ENCODE measurements around the gene FAM81B.
"Not testable (repeated sequence)": the region's sequence is repeated elsewhere in the genome, so short reads cannot be mapped to it uniquely, and the experiment has no call there.

The FAM81B gene

GRCh38 chr5:95384485-95385213 is 6.5 kb upstream of the FAM81B start:
- H3K36me3 Mint-ChIP-seq (ENCODE audit: low read depth), result no peaks in the 10 kb centered on the region
- H3K4me3 Mint-ChIP-seq, result no peak overlapping the region
- no peak overlapping the region for H3K27ac Mint-ChIP-seq
- peaks cover 10% of the 10 kb centered on the region for H3K4me1 Mint-ChIP-seq
- DNase-seq (no peak), ATAC-seq (no peak)
- peaks cover 7% of the 10 kb centered on the region for H3K9me3 Mint-ChIP-seq
- peaks cover 2% of the 10 kb centered on the region for H3K27me3 Mint-ChIP-seq

GRCh38 chr5:95385334-95385733 is 5.8 kb upstream of the FAM81B start:
- Mint-ChIP-seq H3K27me3 (peaks cover 2% of the 10 kb centered on the region), H3K9me3 (peaks cover 2% of the 10 kb centered on the region), H3K4me1 (peaks cover 4% of the 10 kb centered on the region), H3K36me3 (ENCODE audit: low read depth) (no peaks in the 10 kb centered on the region), H3K4me3 (no peak overlapping the region), H3K27ac (no peak overlapping the region)
- ATAC-seq (no peak), DNase-seq (no peak)

GRCh38 chr5:95391965-95392364 is 799 bp downstream of the FAM81B start:
- H3K4me3 Mint-ChIP-seq; H3K27ac Mint-ChIP-seq; ATAC-seq; H3K4me1 Mint-ChIP-seq; H3K9me3 Mint-ChIP-seq; DNase-seq; H3K27me3 Mint-ChIP-seq; H3K36me3 Mint-ChIP-seq (ENCODE audit: low read depth): not testable (repeated sequence)

- H3K27ac Mint-ChIP-seq, result no peak overlapping the region
- peaks cover 4% of the 10 kb centered on the region for H3K27me3 Mint-ChIP-seq
- ATAC-seq (no peak), DNase-seq (no peak)
- no peaks in the 10 kb centered on the region for H3K9me3 Mint-ChIP-seq
- H3K36me3 Mint-ChIP-seq (ENCODE audit: low read depth), result no peaks in the 10 kb centered on the region
- H3K4me1 Mint-ChIP-seq, result peaks cover 3% of the 10 kb centered on the region
- H3K4me3 Mint-ChIP-seq, result no peak overlapping the region
These were observed 1.5 kb downstream of the FAM81B start for GRCh38 chr5:95392593-95393182.

- no peak overlapping the region for H3K27ac Mint-ChIP-seq
- no peaks in the 10 kb centered on the region for H3K36me3 Mint-ChIP-seq (ENCODE audit: low read depth)
- no peaks in the 10 kb centered on the region for H3K9me3 Mint-ChIP-seq
- H3K4me3 Mint-ChIP-seq, result no peak overlapping the region
- H3K27me3 Mint-ChIP-seq, result peaks cover 4% of the 10 kb centered on the region
- H3K4me1 Mint-ChIP-seq, result peaks cover 3% of the 10 kb centered on the region
- ATAC-seq (no peak), DNase-seq (no peak)
These were observed 2.1 kb downstream of the FAM81B start for GRCh38 chr5:95393279-95393678.

- Mint-ChIP-seq H3K9me3 (no peaks in the 10 kb centered on the region), H3K27ac (no peak overlapping the region), H3K27me3 (no peaks in the 10 kb centered on the region), H3K4me3 (no peak overlapping the region), H3K4me1 (no peaks in the 10 kb centered on the region), H3K36me3 (ENCODE audit: low read depth) (no peaks in the 10 kb centered on the region)
- DNase-seq (no peak), ATAC-seq (no peak)
These were observed 7.8 kb downstream of the FAM81B start for GRCh38 chr5:95398989-95399388.

GRCh38 chr5:95401626-95402025 is 10.5 kb downstream of the FAM81B start:
- H3K4me1 Mint-ChIP-seq, result no peaks in the 10 kb centered on the region
- H3K9me3 Mint-ChIP-seq, result peaks cover 5% of the 10 kb centered on the region
- no peak overlapping the region for H3K27ac Mint-ChIP-seq
- H3K36me3 Mint-ChIP-seq (ENCODE audit: low read depth), result no peaks in the 10 kb centered on the region
- H3K27me3 Mint-ChIP-seq, result peaks cover 6% of the 10 kb centered on the region
- DNase-seq, result no peak
- no peak for ATAC-seq
- no peak overlapping the region for H3K4me3 Mint-ChIP-seq

GRCh38 chr5:95403996-95404395 is 12.8 kb downstream of the FAM81B start:
- Mint-ChIP-seq H3K27me3 (peaks cover 17% of the 10 kb centered on the region), H3K27ac (no peak overlapping the region), H3K4me1 (no peaks in the 10 kb centered on the region), H3K4me3 (no peak overlapping the region), H3K36me3 (ENCODE audit: low read depth) (no peaks in the 10 kb centered on the region), H3K9me3 (peaks cover 5% of the 10 kb centered on the region)
- DNase-seq (no peak), ATAC-seq (no peak)

GRCh38 chr5:95406426-95407090 is 15.4 kb downstream of the FAM81B start:
- no peak overlapping the region for H3K27ac Mint-ChIP-seq
- DNase-seq (no peak), ATAC-seq (no peak)
- no peaks in the 10 kb centered on the region for H3K4me1 Mint-ChIP-seq
- peaks cover 5% of the 10 kb centered on the region for H3K9me3 Mint-ChIP-seq
- peaks cover 17% of the 10 kb centered on the region for H3K27me3 Mint-ChIP-seq
- no peaks in the 10 kb centered on the region for H3K36me3 Mint-ChIP-seq (ENCODE audit: low read depth)
- H3K4me3 Mint-ChIP-seq, result no peak overlapping the region

- no peak overlapping the region for H3K27ac Mint-ChIP-seq
- no peaks in the 10 kb centered on the region for H3K4me1 Mint-ChIP-seq
- ATAC-seq (no peak), DNase-seq (no peak)
- H3K9me3 Mint-ChIP-seq, result no peaks in the 10 kb centered on the region
- H3K4me3 Mint-ChIP-seq, result no peak overlapping the region
- H3K27me3 Mint-ChIP-seq, result peaks cover 16% of the 10 kb centered on the region
- H3K36me3 Mint-ChIP-seq (ENCODE audit: low read depth), result no peaks in the 10 kb centered on the region
These were observed 19.1 kb downstream of the FAM81B start for GRCh38 chr5:95410279-95410678.

- ATAC-seq (no peak), DNase-seq (no peak)
- Mint-ChIP-seq H3K4me1 (no peaks in the 10 kb centered on the region), H3K9me3 (no peaks in the 10 kb centered on the region), H3K27ac (no peak overlapping the region), H3K36me3 (ENCODE audit: low read depth) (no peaks in the 10 kb centered on the region), H3K4me3 (no peak overlapping the region), H3K27me3 (peaks cover 13% of the 10 kb centered on the region)
These were observed 20.3 kb downstream of the FAM81B start for GRCh38 chr5:95411474-95411873.

GRCh38 chr5:95414451-95414850 is 23.3 kb downstream of the FAM81B start:
- DNase-seq (no peak), ATAC-seq (no peak)
- peaks cover 2% of the 10 kb centered on the region for H3K27me3 Mint-ChIP-seq
- no peaks in the 10 kb centered on the region for H3K4me1 Mint-ChIP-seq
- no peak overlapping the region for H3K4me3 Mint-ChIP-seq
- H3K27ac Mint-ChIP-seq, result no peak overlapping the region
- H3K9me3 Mint-ChIP-seq, result no peaks in the 10 kb centered on the region
- no peaks in the 10 kb centered on the region for H3K36me3 Mint-ChIP-seq (ENCODE audit: low read depth)

GRCh38 chr5:95417971-95418370 is 26.8 kb downstream of the FAM81B start:
- no peak for ATAC-seq

GRCh38 chr5:95422838-95423237 is 31.7 kb downstream of the FAM81B start:
- H3K4me3 Mint-ChIP-seq, result no peak overlapping the region
- ATAC-seq, result no peak
- H3K27me3 Mint-ChIP-seq, result no peaks in the 10 kb centered on the region
- H3K27ac Mint-ChIP-seq, result no peak overlapping the region
- no peaks in the 10 kb centered on the region for H3K9me3 Mint-ChIP-seq
- DNase-seq, result no peak
- no peaks in the 10 kb centered on the region for H3K4me1 Mint-ChIP-seq
- no peaks in the 10 kb centered on the region for H3K36me3 Mint-ChIP-seq (ENCODE audit: low read depth)

More at GRCh38 chr5:95417971-95418370, 26.8 kb downstream of the FAM81B start:
- Mint-ChIP-seq H3K27ac (no peak overlapping the region), H3K4me1 (no peaks in the 10 kb centered on the region), H3K36me3 (ENCODE audit: low read depth) (no peaks in the 10 kb centered on the region), H3K27me3 (peaks cover 2% of the 10 kb centered on the region), H3K9me3 (no peaks in the 10 kb centered on the region), H3K4me3 (no peak overlapping the region)
- DNase-seq, result no peak

- Mint-ChIP-seq H3K36me3 (ENCODE audit: low read depth) (no peaks in the 10 kb centered on the region), H3K9me3 (no peaks in the 10 kb centered on the region), H3K27ac (no peak overlapping the region), H3K4me3 (no peak overlapping the region), H3K4me1 (no peaks in the 10 kb centered on the region), H3K27me3 (no peaks in the 10 kb centered on the region)
- DNase-seq (no peak), ATAC-seq (no peak)
These were observed 32.9 kb downstream of the FAM81B start for GRCh38 chr5:95424016-95424415.
